Omental fat pad (tissue), 4 donors: ENCODE measurements around the gene VAV2. TPM values are rescaled to one million over a fixed set of nuclear protein-coding genes. Genes with fewer than 3 reads are reported as not detected.

Source experiments
- ATAC-seq: fragments of 150-250 bp; one replicate; pipeline ENCODE4 v1.9.1; 2016; ENCODE audit warnings: mild to moderate bottlenecking, moderate library complexity; ENCODE audit not compliant: low FRiP score
- DNase-seq: peaks from one replicate; pipeline ENCODE4 v3.0.0-alpha.2; 2019; ENCODE audit warnings: low spot score
- CTCF ChIP-seq, 3 donors: fragments of 450-650 bp; IDR thresholded peaks; one replicate each; pipeline ENCODE4 v1.5.1; 2016 to 2017; ENCODE audit warnings: antibody characterized with exemption in 3 of 3, mild to moderate bottlenecking in 3 of 3, moderate library complexity in 2 of 3
- total RNA-seq, 4 donors: library from RNA; depleted of rRNA; stranded (reverse); fragments of >200 nt; gene quantifications; one replicate each; pipeline ENCODE4 v1.1.0, GENCODE V29; 2016

Gene VAV2
- total RNA-seq, 4 donors from 2014 or later: 4.0 to 10.9 (median 6.2) TPM

DNA sequence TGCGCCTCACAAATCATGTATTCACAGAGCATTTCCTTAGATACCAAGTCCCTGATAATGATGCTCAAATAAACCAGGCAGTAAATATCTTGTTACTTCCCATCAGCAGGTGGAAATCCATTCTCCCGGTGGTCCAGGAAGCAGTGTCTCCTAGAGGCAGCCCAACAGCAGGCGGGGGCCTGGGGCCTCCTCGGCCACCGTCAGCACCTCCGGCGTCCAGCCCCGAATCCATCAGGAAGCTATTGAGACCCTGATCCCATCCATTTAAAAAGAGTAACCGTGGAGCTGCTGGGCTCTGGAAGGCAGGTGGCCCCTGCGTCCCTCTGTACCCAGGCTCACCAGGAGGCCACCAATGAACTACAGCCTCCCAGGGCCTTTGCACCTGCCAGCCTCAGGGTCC is 54.0 kb downstream of the VAV2 start:
- no peak for DNase-seq
- no peak for TF ChIP-seq CTCF (IDR thresholded peaks at IDR 0.05)
- ATAC-seq: no peak

DNA sequence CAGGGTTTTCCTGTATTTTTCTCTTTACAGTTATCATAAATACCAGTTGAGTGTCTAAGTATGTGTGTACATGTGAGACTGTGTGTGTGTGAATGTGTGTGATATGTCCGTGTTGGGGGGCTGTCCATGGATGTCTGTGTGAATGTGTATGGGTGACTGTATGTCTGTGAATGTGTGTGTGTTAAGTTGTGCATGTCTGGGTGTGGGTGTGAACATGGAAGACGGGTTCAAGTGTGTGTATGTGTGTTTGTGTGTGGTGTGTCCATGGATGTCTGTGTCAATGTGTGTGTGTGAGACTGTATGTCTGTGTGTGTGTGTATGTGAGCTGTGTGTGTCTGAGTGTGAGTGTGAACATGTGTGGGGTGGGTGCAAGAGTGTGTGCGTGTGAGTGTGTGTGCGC is 55.0 kb downstream of the VAV2 start:
- no peak for DNase-seq
- no peak for ATAC-seq
- no peak for TF ChIP-seq CTCF (IDR thresholded peaks at IDR 0.05)

GRCh38 chr9:133935328-133936005 is 56.7 kb downstream of the VAV2 start:
- ATAC-seq: peak; percentile 29
- no peak for TF ChIP-seq CTCF (IDR thresholded peaks at IDR 0.05)
- no peak for DNase-seq

DNA sequence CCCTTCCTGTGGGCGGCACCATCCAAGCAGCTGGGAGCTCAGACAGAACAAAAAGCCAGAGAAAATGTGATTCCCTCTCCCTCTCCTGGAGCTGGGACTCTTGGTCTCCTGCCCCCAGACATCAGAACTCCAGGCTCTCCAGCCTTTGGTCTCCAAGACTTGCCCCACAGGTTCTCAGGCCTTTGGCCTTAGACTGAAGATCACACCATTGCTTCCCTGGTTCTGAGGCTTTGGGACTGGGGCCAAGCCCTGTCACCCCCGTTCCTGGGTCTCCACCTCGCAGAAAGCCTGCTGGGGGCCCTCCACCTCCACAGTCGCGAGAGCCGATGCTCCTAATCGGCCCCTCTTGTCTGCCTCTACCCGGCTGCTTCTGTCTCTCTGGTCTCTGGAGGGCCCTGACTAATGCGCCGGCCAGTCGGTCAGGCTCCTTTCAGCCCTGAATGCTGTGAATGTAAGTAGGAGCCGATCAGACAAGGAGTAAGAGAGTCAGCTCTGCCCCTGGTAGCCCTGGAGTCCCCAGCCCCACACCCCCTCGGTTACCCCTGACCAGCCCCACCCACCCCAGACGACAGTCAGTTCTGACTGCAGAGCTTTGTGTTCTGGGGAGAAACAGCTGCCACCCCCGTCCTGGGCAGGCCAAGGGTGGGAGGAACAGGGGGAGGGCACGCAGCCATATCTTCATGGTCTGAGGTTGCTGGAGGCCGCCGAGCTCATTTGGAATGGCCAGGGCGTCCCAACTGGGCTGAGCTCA is 57.5 kb downstream of the VAV2 start:
- no peak for DNase-seq
- TF ChIP-seq CTCF (IDR thresholded peaks at IDR 0.05): no peak
- no peak for ATAC-seq

GRCh38 chr9:133933426-133934026 is 58.6 kb downstream of the VAV2 start:
- TF ChIP-seq CTCF (IDR thresholded peaks at IDR 0.05): no peak
- DNase-seq (no peak), ATAC-seq (no peak)

GRCh38 chr9:133932633-133933032 is 59.5 kb downstream of the VAV2 start:
- no peak for DNase-seq
- no peak for TF ChIP-seq CTCF (IDR thresholded peaks at IDR 0.05)
- no peak for ATAC-seq
